Stimulated activated CD4-positive, alpha-beta T cell treated with anti-CD3 and anti-CD28 coated beads, Interleukin-1b, Interleukin-23, amount 100 ng/mL, for 48 hours (primary cell): ENCODE measurements around the gene MDN1.
"Not testable (repeated sequence)": the region's sequence is repeated elsewhere in the genome, so short reads cannot be mapped to it uniquely, and the experiment has no call there.

Experiments
- DNase-seq: peaks from one replicate; pipeline ENCODE4 v3.0.0-alpha.2; 2020

The MDN1 gene, protein sequence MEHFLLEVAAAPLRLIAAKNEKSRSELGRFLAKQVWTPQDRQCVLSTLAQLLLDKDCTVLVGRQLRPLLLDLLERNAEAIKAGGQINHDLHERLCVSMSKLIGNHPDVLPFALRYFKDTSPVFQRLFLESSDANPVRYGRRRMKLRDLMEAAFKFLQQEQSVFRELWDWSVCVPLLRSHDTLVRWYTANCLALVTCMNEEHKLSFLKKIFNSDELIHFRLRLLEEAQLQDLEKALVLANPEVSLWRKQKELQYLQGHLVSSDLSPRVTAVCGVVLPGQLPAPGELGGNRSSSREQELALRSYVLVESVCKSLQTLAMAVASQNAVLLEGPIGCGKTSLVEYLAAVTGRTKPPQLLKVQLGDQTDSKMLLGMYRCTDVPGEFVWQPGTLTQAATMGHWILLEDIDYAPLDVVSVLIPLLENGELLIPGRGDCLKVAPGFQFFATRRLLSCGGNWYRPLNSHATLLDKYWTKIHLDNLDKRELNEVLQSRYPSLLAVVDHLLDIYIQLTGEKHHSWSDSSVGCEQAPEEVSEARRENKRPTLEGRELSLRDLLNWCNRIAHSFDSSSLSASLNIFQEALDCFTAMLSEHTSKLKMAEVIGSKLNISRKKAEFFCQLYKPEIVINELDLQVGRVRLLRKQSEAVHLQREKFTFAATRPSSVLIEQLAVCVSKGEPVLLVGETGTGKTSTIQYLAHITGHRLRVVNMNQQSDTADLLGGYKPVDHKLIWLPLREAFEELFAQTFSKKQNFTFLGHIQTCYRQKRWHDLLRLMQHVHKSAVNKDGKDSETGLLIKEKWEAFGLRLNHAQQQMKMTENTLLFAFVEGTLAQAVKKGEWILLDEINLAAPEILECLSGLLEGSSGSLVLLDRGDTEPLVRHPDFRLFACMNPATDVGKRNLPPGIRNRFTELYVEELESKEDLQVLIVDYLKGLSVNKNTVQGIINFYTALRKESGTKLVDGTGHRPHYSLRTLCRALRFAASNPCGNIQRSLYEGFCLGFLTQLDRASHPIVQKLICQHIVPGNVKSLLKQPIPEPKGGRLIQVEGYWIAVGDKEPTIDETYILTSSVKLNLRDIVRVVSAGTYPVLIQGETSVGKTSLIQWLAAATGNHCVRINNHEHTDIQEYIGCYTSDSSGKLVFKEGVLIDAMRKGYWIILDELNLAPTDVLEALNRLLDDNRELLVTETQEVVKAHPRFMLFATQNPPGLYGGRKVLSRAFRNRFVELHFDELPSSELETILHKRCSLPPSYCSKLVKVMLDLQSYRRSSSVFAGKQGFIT (N-terminal part only)

GRCh38 chr6:89819336-89820130 is at the start of gene MDN1:
Gene MDN1 (minus strand): TSS chr6:89819794. CDS start chr6:89819607, 187 bp downstream.
- peak; percentile 93 for DNase-seq

GRCh38 chr6:89866024-89866678 is 46.6 kb upstream of the MDN1 start:
- DNase-seq, result no peak

DNA sequence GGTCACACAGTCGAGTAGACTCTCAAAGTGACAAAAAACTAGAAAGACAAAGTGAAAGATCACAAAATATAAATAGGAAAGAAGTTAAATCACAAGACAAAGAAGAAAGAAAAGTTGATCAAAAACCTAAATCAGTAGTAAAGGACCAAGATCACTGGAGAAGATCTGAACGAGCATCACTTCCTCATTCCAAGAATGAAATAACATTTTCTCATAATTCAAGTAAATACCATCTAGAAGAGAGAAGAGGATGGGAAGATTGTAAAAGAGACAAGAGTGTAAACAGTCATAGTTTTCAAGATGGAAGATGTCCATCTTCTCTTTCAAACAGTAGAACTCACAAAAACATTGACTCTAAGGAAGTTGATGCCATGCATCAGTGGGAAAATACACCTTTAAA is 43.1 kb upstream of the MDN1 start:
- DNase-seq, result no peak

DNA sequence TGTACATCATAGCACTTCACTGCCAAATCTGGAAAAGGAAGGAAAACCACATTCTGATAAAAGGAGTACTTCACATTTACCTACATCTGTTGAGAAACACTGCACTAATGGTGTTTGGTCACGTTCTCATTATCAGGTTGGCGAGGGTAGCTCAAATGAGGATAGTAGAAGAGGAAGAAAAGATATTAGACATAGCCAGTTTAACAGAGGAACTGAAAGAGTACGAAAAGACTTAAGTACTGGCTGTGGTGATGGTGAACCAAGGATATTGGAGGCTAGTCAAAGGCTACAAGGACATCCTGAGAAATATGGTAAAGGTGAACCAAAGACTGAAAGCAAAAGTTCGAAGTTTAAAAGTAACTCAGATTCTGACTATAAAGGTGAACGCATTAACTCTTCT is 42.7 kb upstream of the MDN1 start:
- no peak for DNase-seq

- DNase-seq, result peak; percentile 10
Measured at GRCh38 chr6:89859744-89860143, 40.1 kb upstream of the MDN1 start.

- DNase-seq, result no peak
Measured at GRCh38 chr6:89858041-89858440, 38.4 kb upstream of the MDN1 start.

GRCh38 chr6:89853068-89853467 is 33.5 kb upstream of the MDN1 start:
- no peak for DNase-seq

DNA sequence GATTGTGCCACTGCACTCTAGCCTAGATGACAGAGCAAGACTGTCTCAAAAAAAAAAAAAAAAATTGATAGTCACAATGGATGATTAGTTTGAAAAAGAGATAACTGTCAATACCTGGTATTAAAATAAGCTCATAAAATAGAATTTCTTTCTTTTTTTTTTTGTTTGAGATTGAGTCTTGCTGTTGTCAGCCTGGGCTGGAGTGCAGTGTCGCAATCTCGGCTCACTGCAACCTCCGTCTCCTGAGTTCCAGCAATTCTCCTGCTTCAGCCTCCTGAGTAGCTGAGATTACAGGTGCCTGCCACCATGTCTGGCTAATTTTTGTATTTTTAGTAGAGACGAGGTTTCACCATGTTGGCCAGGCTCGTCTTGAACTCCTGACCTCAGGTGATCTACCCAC is 27.9 kb upstream of the MDN1 start:
- not testable (repeated sequence) for DNase-seq

GRCh38 chr6:89843070-89843469 is 23.5 kb upstream of the MDN1 start:
- DNase-seq, result no peak

DNA sequence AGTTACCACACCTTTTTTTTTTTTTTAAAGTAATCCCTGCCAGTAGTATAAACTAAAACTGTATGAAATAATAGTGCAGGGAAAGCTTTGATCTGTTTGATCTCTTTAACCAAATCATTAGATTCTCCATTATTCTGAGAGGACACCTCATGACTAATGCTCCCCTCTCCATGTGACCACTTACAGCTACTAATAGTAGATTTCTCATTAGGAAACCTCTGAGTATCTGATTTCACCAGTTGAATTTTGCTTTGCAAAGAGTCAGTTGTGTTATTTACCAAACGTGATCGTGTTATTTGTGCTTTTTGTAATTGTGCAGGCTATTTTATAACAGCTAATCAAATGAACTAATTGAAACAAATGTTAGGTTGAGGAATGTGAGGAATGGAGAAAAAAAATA is 22.6 kb upstream of the MDN1 start:
- no peak for DNase-seq

DNA sequence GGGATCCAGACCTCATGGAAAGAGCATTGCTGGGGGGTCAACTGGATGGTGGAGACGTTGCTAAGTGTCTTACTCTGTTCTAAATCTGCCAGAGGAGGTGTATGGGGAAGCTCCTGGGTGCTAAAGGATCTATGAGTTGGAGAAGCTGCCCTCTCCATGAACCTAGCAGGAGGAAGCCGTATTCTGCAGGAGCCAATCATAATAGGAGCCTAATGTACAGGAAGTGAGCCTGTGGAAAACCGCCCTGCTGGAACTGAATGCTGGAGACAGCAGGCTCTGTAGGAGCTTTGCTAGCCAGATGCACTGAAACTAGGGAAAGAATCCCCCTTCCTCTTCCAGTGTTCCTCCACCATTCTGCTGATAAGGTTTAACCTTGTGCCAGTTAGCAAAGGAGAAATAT is 20.9 kb upstream of the MDN1 start:
- DNase-seq, result no peak

DNA sequence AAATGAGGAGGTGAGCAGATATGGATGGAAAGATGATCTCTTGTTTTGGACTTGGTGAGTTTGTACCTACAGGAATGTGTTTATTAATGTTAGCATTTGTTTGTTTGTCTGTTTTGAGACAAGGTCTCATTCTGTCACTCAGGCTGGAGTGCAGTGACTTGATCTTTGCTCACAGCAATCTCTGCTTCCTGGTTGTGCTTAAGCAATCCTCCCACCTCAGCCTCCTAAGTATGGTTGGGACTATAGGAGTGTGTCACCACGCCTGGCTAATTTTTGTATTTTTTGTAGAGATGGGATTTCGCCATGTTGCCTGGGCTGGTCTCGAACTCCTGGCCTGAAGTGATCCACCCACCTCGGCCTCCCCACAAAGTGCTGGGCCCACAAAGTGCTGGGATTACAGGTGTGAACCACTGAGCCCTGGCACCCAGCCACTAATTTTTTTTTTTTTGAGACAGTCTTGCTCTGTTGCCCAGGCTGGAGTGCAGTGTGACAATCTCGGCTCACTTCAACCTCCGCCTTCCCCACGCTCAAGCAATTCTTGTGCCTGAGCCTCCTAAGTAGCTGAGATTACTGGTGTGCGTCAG is 17.1 kb upstream of the MDN1 start:
- no peak for DNase-seq

GRCh38 chr6:89834884-89835792 is 15.5 kb upstream of the MDN1 start:
- DNase-seq, result peak; percentile 57

- no peak for DNase-seq
Measured at GRCh38 chr6:89830170-89830809, 10.7 kb upstream of the MDN1 start.

- peak; percentile 93 for DNase-seq
Measured at GRCh38 chr6:89829472-89830169, 10.0 kb upstream of the MDN1 start, which contains the start of gene CASP8AP2. Gene CASP8AP2 (plus strand): TSS chr6:89829880.

GRCh38 chr6:89828988-89829471 is 9.4 kb upstream of the MDN1 start:
- peak; percentile 17 for DNase-seq

DNA sequence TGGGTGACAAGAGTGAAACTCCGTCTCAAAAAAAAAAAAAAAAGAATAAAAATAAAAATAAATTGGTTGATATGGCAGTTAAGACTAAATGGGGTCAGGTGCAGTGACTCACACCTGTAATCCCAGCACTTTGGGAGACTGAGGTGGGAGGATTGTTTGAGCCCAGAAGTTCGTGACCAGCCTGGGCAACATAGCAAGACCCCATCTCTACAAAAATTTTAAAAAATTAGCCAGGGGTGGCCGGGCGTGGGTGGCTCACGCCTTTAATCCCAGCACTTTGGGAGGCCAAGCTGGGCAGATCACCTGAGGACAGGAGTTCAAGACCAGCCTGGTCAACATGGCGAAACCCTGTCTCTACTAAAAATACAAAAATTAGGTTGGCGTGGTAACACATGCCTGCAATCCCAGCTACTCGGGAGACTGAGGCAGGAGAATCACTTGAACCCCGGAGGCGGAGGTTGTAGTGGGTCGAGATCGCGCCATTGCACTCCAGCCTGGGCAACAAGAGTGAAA is 8.9 kb upstream of the MDN1 start:
- not testable (repeated sequence) for DNase-seq

DNA sequence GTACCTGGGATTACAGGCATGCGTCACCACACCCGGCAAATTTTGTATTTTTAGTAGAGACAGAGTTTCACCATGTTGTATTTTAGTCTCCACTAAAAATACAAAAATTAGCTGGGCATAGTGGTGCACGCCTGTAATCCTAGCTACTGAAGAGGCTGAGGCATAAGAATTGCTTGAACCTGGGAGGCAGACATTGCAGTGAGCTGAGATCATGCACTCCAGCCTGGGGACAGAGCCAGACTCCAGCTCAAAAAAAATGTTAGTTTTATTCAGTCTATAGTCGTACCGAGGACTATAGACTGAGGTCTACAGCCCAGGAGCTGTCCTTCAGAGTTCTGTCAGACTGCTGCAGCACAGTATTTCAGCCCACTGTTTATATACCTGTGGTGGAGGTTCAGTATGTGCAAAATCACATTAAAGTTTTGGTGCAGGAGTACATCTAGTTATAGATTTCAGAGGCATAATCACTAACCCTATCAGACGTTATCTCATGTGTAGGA is 6.5 kb upstream of the MDN1 start:
- no peak for DNase-seq
